GM19193 (cell line): Measurements from ENCODE around the gene WDR1.

Experiments
- POLR2A ChIP-seq: IDR thresholded peaks from 4 replicates; pipeline ENCODE4 v1.6.1; 2011; ENCODE audit not compliant: insufficient read depth, insufficient read length; ENCODE audit errors: extremely low read depth

The WDR1 gene

GRCh38 chr4:10045481-10045880 is 71.1 kb downstream of the WDR1 start:
- no peak for TF ChIP-seq POLR2A

- TF ChIP-seq POLR2A = no peak
Observed at GRCh38 chr4:10041036-10041435, 75.6 kb downstream of the WDR1 start.

- no peak for TF ChIP-seq POLR2A
Observed at GRCh38 chr4:10040049-10040892, 76.3 kb downstream of the WDR1 start.

- TF ChIP-seq POLR2A = no peak
Observed at GRCh38 chr4:10036807-10037342, 79.7 kb downstream of the WDR1 start.

GRCh38 chr4:10035130-10035529 is 81.5 kb downstream of the WDR1 start:
- no peak for TF ChIP-seq POLR2A

GRCh38 chr4:10034612-10035104 is 81.9 kb downstream of the WDR1 start:
- no peak for TF ChIP-seq POLR2A

GRCh38 chr4:10034136-10034535 is 82.5 kb downstream of the WDR1 start:
- no peak for TF ChIP-seq POLR2A

GRCh38 chr4:10033191-10033881 is 83.3 kb downstream of the WDR1 start:
- no peak for TF ChIP-seq POLR2A

- no peak for TF ChIP-seq POLR2A
Observed at GRCh38 chr4:10032625-10033024, 84.0 kb downstream of the WDR1 start.

GRCh38 chr4:10031668-10032590 is 84.7 kb downstream of the WDR1 start:
- no peak for TF ChIP-seq POLR2A

GRCh38 chr4:10030972-10031667 is 85.5 kb downstream of the WDR1 start:
- no peak for TF ChIP-seq POLR2A

- no peak for TF ChIP-seq POLR2A
Observed at GRCh38 chr4:10029403-10029802, 87.2 kb downstream of the WDR1 start.

GRCh38 chr4:10028910-10029309 is 87.7 kb downstream of the WDR1 start:
- no peak for TF ChIP-seq POLR2A

GRCh38 chr4:10026485-10026884 is 90.1 kb downstream of the WDR1 start:
- no peak for TF ChIP-seq POLR2A
